Neuronal stem cell (in vitro differentiated cells): ENCODE measurements around the gene MBLAC2.
A peak's percentile ranks its signal among the peaks of the same experiment; 100 is the strongest.

Experiments
- DNase-seq: peaks from one replicate; pipeline ENCODE4 v3.0.0-alpha.2; 2013; ENCODE audit warnings: low spot score
- H2AFZ ChIP-seq: one replicate; pipeline ENCODE4 v1.6.1; 2013; ENCODE audit warnings: mild to moderate bottlenecking, low read length, inconsistent platforms
- H2AK5ac ChIP-seq: 2 replicates; pipeline ENCODE4 v1.6.1; 2013; ENCODE audit warnings: low read depth, mild to moderate bottlenecking, inconsistent platforms, low read length, moderate library complexity, mixed read lengths
- H2BK120ac ChIP-seq: 2 replicates; pipeline ENCODE4 v1.6.1; 2013; ENCODE audit warnings: low read depth, mild to moderate bottlenecking, inconsistent platforms, low read length, moderate library complexity, mixed read lengths
- H2BK12ac ChIP-seq: one replicate; pipeline ENCODE4 v1.6.1; 2013; ENCODE audit warnings: low read length, inconsistent platforms
- H2BK15ac ChIP-seq: 2 replicates; pipeline ENCODE4 v1.6.1; 2013; ENCODE audit warnings: mild to moderate bottlenecking, low read length, inconsistent platforms, mixed read lengths
- H2BK5ac ChIP-seq: one replicate; pipeline ENCODE4 v1.6.1; 2013; ENCODE audit warnings: inconsistent platforms, mild to moderate bottlenecking, low read length, moderate library complexity
- H3K14ac ChIP-seq: one replicate; pipeline ENCODE4 v1.6.1; 2013; ENCODE audit warnings: low read length, inconsistent platforms
- H3K18ac ChIP-seq: 2 replicates; pipeline ENCODE4 v1.6.1; 2013; ENCODE audit warnings: low read length, inconsistent platforms
- H3K23ac ChIP-seq: 2 replicates; pipeline ENCODE4 v1.6.1; 2013; ENCODE audit warnings: low read depth, mild to moderate bottlenecking, mixed read lengths, low read length, inconsistent platforms; ENCODE audit not compliant: poor library complexity
- H3K27ac ChIP-seq: replicated peaks from 3 replicates; pipeline ENCODE4 v1.5.1; 2013; ENCODE audit warnings: low read length, inconsistent platforms
- H3K27me3 ChIP-seq, 3 experiments: 2 replicates each; pipeline ENCODE4 v1.6.1; 2013; ENCODE audit warnings: low read length in 3 of 3, mild to moderate bottlenecking in 2 of 3, inconsistent platforms in 1 of 3, low read depth in 1 of 3, mixed read lengths in 1 of 3, moderate library complexity in 1 of 3; ENCODE audit not compliant: control insufficient read depth in 3 of 3, insufficient read depth in 3 of 3
- H3K36me3 ChIP-seq, 2 donors: replicated peaks in 1 of 2; 2 replicates each; pipeline ENCODE4 v1.6.1; 2013; ENCODE audit warnings: low read length in 2 of 2; ENCODE audit not compliant: control insufficient read depth in 2 of 2, insufficient read depth in 2 of 2
- H3K4ac ChIP-seq: 2 replicates; pipeline ENCODE4 v1.6.1; 2013; ENCODE audit warnings: inconsistent platforms, mild to moderate bottlenecking, low read length, moderate library complexity
- H3K4me1 ChIP-seq, 2 donors: 1 replicate in 1 of 2; 2 replicates in 1 of 2; pipeline ENCODE4 v1.6.1; 2013; ENCODE audit warnings: low read length in 2 of 2, low read depth in 1 of 2; ENCODE audit not compliant: control insufficient read depth in 2 of 2, insufficient read depth in 1 of 2
- H3K4me2 ChIP-seq: one replicate; pipeline ENCODE4 v1.6.1; 2013; ENCODE audit warnings: mild to moderate bottlenecking, low read length, inconsistent platforms; ENCODE audit not compliant: insufficient read depth, poor library complexity, severe bottlenecking
- H3K4me3 ChIP-seq, 2 donors: 2 replicates each; pipeline ENCODE4 v1.5.1; 2013; ENCODE audit warnings: low read length in 2 of 2, mild to moderate bottlenecking in 2 of 2, inconsistent platforms in 1 of 2, moderate library complexity in 1 of 2
- H3K79me1 ChIP-seq: one replicate; pipeline ENCODE4 v1.6.1; 2013; ENCODE audit warnings: low read depth, mild to moderate bottlenecking, inconsistent platforms, low read length, moderate library complexity
- H3K9ac ChIP-seq: one replicate; pipeline ENCODE4 v1.6.1; 2013; ENCODE audit warnings: mild to moderate bottlenecking, low read depth, low read length, inconsistent platforms; ENCODE audit not compliant: poor library complexity
- H3K9me3 ChIP-seq, 2 donors: replicated peaks in 1 of 2; 2 replicates each; pipeline versions ENCODE3 to v1.6.1; 2013; ENCODE audit warnings: low read length in 2 of 2, mild to moderate bottlenecking in 2 of 2, inconsistent platforms in 1 of 2, low read depth in 1 of 2, mixed read lengths in 1 of 2, moderate library complexity in 1 of 2; ENCODE audit not compliant: control insufficient read depth in 2 of 2, insufficient read depth in 1 of 2
- H4K8ac ChIP-seq: one replicate; pipeline ENCODE4 v1.6.1; 2013; ENCODE audit warnings: low read depth, mild to moderate bottlenecking, inconsistent platforms, low read length, moderate library complexity
- H4K91ac ChIP-seq: one replicate; pipeline ENCODE4 v1.6.1; 2013; ENCODE audit warnings: low read length, low read depth, mild to moderate bottlenecking, inconsistent platforms; ENCODE audit not compliant: poor library complexity
- WGBS, 2 donors: extraction: QIAGEN DNeasy Blood & Tissue Kit; methylation state at CpG; one replicate each; pipeline ENCODE4 v1.1.7; 2013; ENCODE audit warnings: missing lambda C conversion rate in 2 of 2, mixed read lengths in 1 of 2; ENCODE audit not compliant: insufficient read length in 2 of 2, insufficient replicate concordance in 1 of 2; ENCODE audit errors: extremely low coverage in 2 of 2; 5-methylcytosine and 5-hydroxymethylcytosine counted together

The MBLAC2 gene

DNA sequence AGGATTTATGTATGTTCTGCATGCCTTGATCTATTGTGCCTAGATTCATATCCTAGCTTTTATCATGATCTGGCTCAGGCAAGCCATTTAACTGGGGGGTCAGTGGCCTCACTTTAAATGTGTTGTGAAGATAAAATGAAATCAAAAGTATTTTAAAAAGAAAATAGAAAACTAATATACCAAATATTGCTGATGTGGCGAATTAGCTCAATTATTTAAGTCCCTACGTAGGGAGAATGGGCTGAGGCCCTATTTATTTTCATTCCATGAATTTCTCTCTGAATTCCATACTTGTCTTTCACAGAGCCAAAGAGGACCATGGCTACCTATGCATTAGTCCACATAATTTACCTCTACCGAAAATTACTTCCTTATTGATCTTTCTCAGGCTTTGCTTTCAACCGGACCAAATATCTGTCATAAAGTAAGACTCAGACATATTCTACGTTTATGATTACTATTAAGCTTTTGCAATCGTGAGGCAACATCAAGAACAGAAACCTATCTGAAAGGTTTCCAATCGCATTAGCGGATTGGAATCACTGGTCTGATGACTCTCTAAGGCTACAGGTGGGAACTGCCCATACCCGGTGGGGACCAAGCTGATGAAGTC lies 1.7 kb downstream of the MBLAC2 start:
- Histone ChIP-seq H2BK120ac (no peak overlapping the region), H3K27me3 (peaks cover 0 to 14% (median 0%) of the 10 kb centered on the region in 3 experiments)

GRCh38 chr5:90461288-90461687 lies 13.3 kb downstream of the MBLAC2 start:
- no peak overlapping the region for H3K23ac ChIP-seq
- H3K9ac ChIP-seq: no peak overlapping the region
- H2BK15ac ChIP-seq: no peak overlapping the region
- no peaks in the 10 kb centered on the region for H3K27me3 ChIP-seq
- H2AFZ ChIP-seq: no peak overlapping the region
- no peak overlapping the region for H3K18ac ChIP-seq
- H3K36me3 ChIP-seq: peaks cover 0 to 10% of the 10 kb centered on the region in 2 donors
- H3K4me1 ChIP-seq: no peaks in the 10 kb centered on the region
- no peak overlapping the region for H3K4ac ChIP-seq
- H3K14ac ChIP-seq: no peak overlapping the region
- no peak overlapping the region for H3K4me2 ChIP-seq
- WGBS, 2 donors: no CpG with 5 or more reads among the region's 4 CpGs
- no peak for DNase-seq
- no peak overlapping the region for H4K8ac ChIP-seq
- H2BK12ac ChIP-seq: no peak overlapping the region
- H3K4me3 ChIP-seq: no peak overlapping the region
- H2BK5ac ChIP-seq: no peak overlapping the region
- H3K79me1 ChIP-seq: no peaks in the 10 kb centered on the region
- no peak overlapping the region for H4K91ac ChIP-seq
- H3K9me3 ChIP-seq: no peaks in the 10 kb centered on the region
- no peak overlapping the region for H3K27ac ChIP-seq
- H2BK120ac ChIP-seq: no peak overlapping the region
- no peak overlapping the region for H2AK5ac ChIP-seq

More for the DNA sequence above, 1.7 kb downstream of the MBLAC2 start:
- no peak overlapping the region for H4K91ac ChIP-seq
- H3K36me3 ChIP-seq: peaks cover 0 to 3% of the 10 kb centered on the region in 2 donors
- H3K9ac ChIP-seq: no peak overlapping the region
- peaks cover 2 to 16% of the 10 kb centered on the region in 2 donors for H3K4me1 ChIP-seq
- H2BK12ac ChIP-seq: no peak overlapping the region
- H3K14ac ChIP-seq: no peak overlapping the region
- H3K18ac ChIP-seq: no peak overlapping the region
- H3K23ac ChIP-seq: no peak overlapping the region
- H3K9me3 ChIP-seq: no peaks in the 10 kb centered on the region
- peak overlapping the region; percentile 98 for H3K4me2 ChIP-seq
- no peak overlapping the region for H2BK15ac ChIP-seq
- DNase-seq: no peak
- no peak overlapping the region for H2AK5ac ChIP-seq
- H3K4me3 ChIP-seq: peak overlapping the region; percentile 61 to 87
- no peak overlapping the region for H4K8ac ChIP-seq
- no peaks in the 10 kb centered on the region for H3K79me1 ChIP-seq
- no CpG with 5 or more reads among the region's 9 CpGs for WGBS, 2 donors
- H2AFZ ChIP-seq: peak overlapping the region; percentile 94
- H3K27ac ChIP-seq: no peak overlapping the region
- H2BK5ac ChIP-seq: no peak overlapping the region
- H3K4ac ChIP-seq: no peak overlapping the region

DNA sequence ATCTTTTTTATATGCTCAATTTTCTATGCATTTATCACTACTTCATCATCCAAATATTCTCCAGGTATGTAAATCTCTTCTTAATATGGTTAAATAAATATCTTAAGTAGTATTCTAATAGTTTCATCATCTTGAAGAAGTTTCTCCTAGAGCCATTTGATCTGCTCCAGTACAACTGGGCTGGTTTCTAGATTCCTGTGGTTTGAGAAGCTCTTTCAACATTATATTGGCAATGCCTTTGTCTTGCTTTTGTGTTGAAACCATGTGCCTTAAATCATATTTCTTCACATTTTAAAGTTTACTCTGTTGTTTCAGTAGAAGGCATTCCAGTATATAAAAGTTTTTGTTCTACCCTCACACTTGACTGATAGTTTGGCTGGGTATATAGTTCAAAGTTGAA lies 27.6 kb downstream of the MBLAC2 start:
- no peaks in the 10 kb centered on the region for H3K9me3 ChIP-seq
- H3K4me2 ChIP-seq: no peak overlapping the region
- no peak for DNase-seq
- H3K36me3 ChIP-seq: no peaks in the 10 kb centered on the region
- no peak overlapping the region for H2AK5ac ChIP-seq
- H2AFZ ChIP-seq: no peak overlapping the region
- H3K27me3 ChIP-seq: no peaks in the 10 kb centered on the region
- H3K79me1 ChIP-seq: no peaks in the 10 kb centered on the region
- H3K4me1 ChIP-seq: no peaks in the 10 kb centered on the region
- no peak overlapping the region for H4K91ac ChIP-seq
- H2BK120ac ChIP-seq: no peak overlapping the region
- no peak overlapping the region for H3K27ac ChIP-seq
- no peak overlapping the region for H3K18ac ChIP-seq
- no peak overlapping the region for H2BK15ac ChIP-seq
- no peak overlapping the region for H3K4ac ChIP-seq
- H3K4me3 ChIP-seq: no peak overlapping the region
- H3K23ac ChIP-seq: no peak overlapping the region
- no peak overlapping the region for H2BK12ac ChIP-seq
- H2BK5ac ChIP-seq: no peak overlapping the region
- H4K8ac ChIP-seq: no peak overlapping the region
- no peak overlapping the region for H3K9ac ChIP-seq
- no peak overlapping the region for H3K14ac ChIP-seq

DNA sequence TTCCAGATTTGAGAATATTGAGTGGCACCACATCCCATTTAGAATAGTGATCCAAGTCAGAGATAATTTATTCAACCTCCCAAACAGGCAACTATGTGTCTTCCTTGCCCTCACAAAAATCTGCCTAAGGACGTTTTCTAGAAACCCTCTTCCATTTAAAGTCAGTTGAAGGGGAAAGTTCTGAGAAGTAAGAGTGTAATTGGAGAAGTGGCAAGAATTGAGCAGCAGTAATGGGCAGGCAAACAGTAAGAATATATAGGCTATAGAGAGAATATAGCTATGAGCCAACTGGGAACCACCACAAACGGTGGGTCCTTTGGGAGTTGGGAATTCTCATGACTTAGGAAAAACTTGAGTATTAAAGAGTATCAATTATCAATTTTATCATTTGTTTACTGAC lies 33.9 kb downstream of the MBLAC2 start:
- Histone ChIP-seq H3K9me3 (no peaks in the 10 kb centered on the region), H2BK12ac (no peak overlapping the region), H3K79me1 (no peaks in the 10 kb centered on the region), H3K36me3 (no peaks in the 10 kb centered on the region), H3K23ac (no peak overlapping the region), H4K91ac (no peak overlapping the region), H4K8ac (no peak overlapping the region), H3K27me3 (no peaks in the 10 kb centered on the region), H2BK120ac (no peak overlapping the region), H3K14ac (no peak overlapping the region), H3K4me2 (no peak overlapping the region), H3K4ac (no peak overlapping the region), H2BK5ac (no peak overlapping the region), H2AFZ (peak overlapping the region; percentile 79), H3K18ac (no peak overlapping the region), H3K4me3 (no peak overlapping the region), H3K27ac (no peak overlapping the region), H2BK15ac (no peak overlapping the region), H2AK5ac (no peak overlapping the region), H3K4me1 (no peaks in the 10 kb centered on the region), H3K9ac (no peak overlapping the region)
- WGBS, 2 donors: no CpG with 5 or more reads among the region's 2 CpGs
- no peak for DNase-seq
